Measurements from ENCODE around the gene SVOP.

The SVOP gene

GRCh38 chr12:108985750-108986149, 35.1 kb downstream of the SVOP start:
- Mint-ChIP-seq H3K36me3 (ENCODE audit: low read depth) (no peaks in the 10 kb centered on the region), H3K4me1 (no peaks in the 10 kb centered on the region), H3K4me3 (no peak overlapping the region), H3K9me3 (no peaks in the 10 kb centered on the region), H3K27me3 (ENCODE audit: low read depth) (peaks cover 14% of the 10 kb centered on the region), H3K27ac (no peak overlapping the region)
- TF ChIP-seq CTCF (IDR thresholded peaks at IDR 0.05; ENCODE audit: unreplicated experiment in 3 of 3) = no peak

GRCh38 chr12:108983227-108983626, 37.6 kb downstream of the SVOP start:
- no peaks in the 10 kb centered on the region for H3K4me1 Mint-ChIP-seq
- H3K9me3 Mint-ChIP-seq = no peaks in the 10 kb centered on the region
- TF ChIP-seq CTCF (IDR thresholded peaks at IDR 0.05; ENCODE audit: unreplicated experiment in 3 of 3) = no peak
- no peak overlapping the region for H3K4me3 Mint-ChIP-seq
- H3K36me3 Mint-ChIP-seq (ENCODE audit: low read depth) = no peaks in the 10 kb centered on the region
- peaks cover 6% of the 10 kb centered on the region for H3K27me3 Mint-ChIP-seq (ENCODE audit: low read depth)
- H3K27ac Mint-ChIP-seq = no peak overlapping the region

GRCh38 chr12:108982621-108983219, 38.1 kb downstream of the SVOP start:
- no peaks in the 10 kb centered on the region for H3K9me3 Mint-ChIP-seq
- H3K36me3 Mint-ChIP-seq (ENCODE audit: low read depth) = no peaks in the 10 kb centered on the region
- H3K27ac Mint-ChIP-seq = no peak overlapping the region
- no peaks in the 10 kb centered on the region for H3K4me1 Mint-ChIP-seq
- no peak overlapping the region for H3K4me3 Mint-ChIP-seq
- H3K27me3 Mint-ChIP-seq (ENCODE audit: low read depth) = peaks cover 4% of the 10 kb centered on the region
- TF ChIP-seq CTCF (IDR thresholded peaks at IDR 0.05; ENCODE audit: unreplicated experiment in 3 of 3) = no peak

- Mint-ChIP-seq H3K27ac (no peak overlapping the region), H3K4me1 (no peaks in the 10 kb centered on the region), H3K36me3 (ENCODE audit: low read depth) (no peaks in the 10 kb centered on the region), H3K27me3 (ENCODE audit: low read depth) (peaks cover 4% of the 10 kb centered on the region), H3K9me3 (no peaks in the 10 kb centered on the region), H3K4me3 (no peak overlapping the region)
- no peak for TF ChIP-seq CTCF (IDR thresholded peaks at IDR 0.05; ENCODE audit: unreplicated experiment in 3 of 3)
These were observed 39.0 kb downstream of the SVOP start for GRCh38 chr12:108981835-108982234.

GRCh38 chr12:108980831-108981618, 39.8 kb downstream of the SVOP start:
- Mint-ChIP-seq H3K27me3 (ENCODE audit: low read depth) (peaks cover 4% of the 10 kb centered on the region), H3K27ac (no peak overlapping the region), H3K4me1 (no peaks in the 10 kb centered on the region), H3K4me3 (no peak overlapping the region), H3K9me3 (no peaks in the 10 kb centered on the region), H3K36me3 (ENCODE audit: low read depth) (no peaks in the 10 kb centered on the region)
- no peak for TF ChIP-seq CTCF (IDR thresholded peaks at IDR 0.05; ENCODE audit: unreplicated experiment in 3 of 3)

GRCh38 chr12:108977360-108977759, 43.5 kb downstream of the SVOP start:
- Mint-ChIP-seq H3K9me3 (no peaks in the 10 kb centered on the region), H3K27me3 (ENCODE audit: low read depth) (no peaks in the 10 kb centered on the region), H3K4me3 (no peak overlapping the region), H3K4me1 (no peaks in the 10 kb centered on the region), H3K27ac (no peak overlapping the region), H3K36me3 (ENCODE audit: low read depth) (no peaks in the 10 kb centered on the region)
- no peak for TF ChIP-seq CTCF (IDR thresholded peaks at IDR 0.05; ENCODE audit: unreplicated experiment in 3 of 3)

Data from nephron (organoid).